Daoy (cell line): ENCODE results near the gene RAVER1. TPM values are rescaled to one million over a fixed set of nuclear protein-coding genes. Genes with fewer than 3 reads are reported as not detected.

Source experiments
- DNase-seq: peaks from one replicate; pipeline ENCODE4 v3.0.0-alpha.2; 2015; ENCODE audit warnings: low read depth
- total RNA-seq: library from RNA; depleted of rRNA; stranded (reverse); fragments of >200 nt; shearing (Covaris generic); gene quantifications from 2 replicates; pipeline ENCODE4 v1.2.3, GENCODE V29; 2014; rRNA removed

Gene RAVER1
- total RNA-seq, 1 experiment from 2014 or later, result 26.2 TPM

DNA sequence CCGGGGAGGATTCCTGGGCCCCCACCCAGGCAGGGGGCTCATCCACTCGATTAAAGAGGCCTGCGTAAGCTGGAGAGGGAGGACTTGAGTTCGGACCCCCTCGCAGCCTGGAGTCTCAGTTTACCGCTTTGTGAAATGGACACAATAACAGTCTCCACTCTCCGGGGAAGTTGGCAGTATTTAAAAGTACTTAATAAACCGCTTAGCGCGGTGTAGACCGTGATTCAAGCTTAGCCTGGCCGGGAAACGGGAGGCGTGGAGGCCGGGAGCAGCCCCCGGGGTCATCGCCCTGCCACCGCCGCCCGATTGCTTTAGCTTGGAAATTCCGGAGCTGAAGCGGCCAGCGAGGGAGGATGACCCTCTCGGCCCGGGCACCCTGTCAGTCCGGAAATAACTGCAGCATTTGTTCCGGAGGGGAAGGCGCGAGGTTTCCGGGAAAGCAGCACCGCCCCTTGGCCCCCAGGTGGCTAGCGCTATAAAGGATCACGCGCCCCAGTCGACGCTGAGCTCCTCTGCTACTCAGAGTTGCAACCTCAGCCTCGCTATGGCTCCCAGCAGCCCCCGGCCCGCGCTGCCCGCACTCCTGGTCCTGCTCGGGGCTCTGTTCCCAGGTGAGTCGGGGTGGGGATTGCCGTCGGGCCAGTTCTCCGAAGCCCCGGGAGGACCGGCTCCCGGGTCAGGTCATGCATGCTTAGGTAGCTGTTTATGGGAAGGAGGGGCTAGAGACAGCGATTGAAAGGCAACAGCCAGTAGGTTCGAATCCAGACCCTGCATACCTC lies 62.5 kb downstream of the RAVER1 start, which contains the start of gene ICAM1:
Gene ICAM1, plus strand, starts transcription at position 505 of the 779 bp plus-strand sequence. Its CDS starts 40 bp downstream, at position 545.
- DNase-seq, result peak; percentile 89

DNA sequence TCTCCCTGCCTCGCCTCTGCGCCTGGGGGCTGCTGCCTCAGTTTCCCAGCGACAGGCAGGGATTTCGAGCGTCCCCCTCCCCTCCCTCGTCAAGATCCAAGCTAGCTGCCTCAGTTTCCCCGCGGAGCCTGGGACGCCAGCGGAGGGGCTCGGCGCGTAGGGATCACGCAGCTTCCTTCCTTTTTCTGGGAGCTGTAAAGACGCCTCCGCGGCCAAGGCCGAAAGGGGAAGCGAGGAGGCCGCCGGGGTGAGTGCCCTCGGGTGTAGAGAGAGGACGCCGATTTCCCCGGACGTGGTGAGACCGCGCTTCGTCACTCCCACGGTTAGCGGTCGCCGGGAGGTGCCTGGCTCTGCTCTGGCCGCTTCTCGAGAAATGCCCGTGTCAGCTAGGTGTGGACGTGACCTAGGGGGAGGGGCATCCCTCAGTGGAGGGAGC lies 63.1 kb downstream of the RAVER1 start:
- peak; percentile 53 for DNase-seq

DNA sequence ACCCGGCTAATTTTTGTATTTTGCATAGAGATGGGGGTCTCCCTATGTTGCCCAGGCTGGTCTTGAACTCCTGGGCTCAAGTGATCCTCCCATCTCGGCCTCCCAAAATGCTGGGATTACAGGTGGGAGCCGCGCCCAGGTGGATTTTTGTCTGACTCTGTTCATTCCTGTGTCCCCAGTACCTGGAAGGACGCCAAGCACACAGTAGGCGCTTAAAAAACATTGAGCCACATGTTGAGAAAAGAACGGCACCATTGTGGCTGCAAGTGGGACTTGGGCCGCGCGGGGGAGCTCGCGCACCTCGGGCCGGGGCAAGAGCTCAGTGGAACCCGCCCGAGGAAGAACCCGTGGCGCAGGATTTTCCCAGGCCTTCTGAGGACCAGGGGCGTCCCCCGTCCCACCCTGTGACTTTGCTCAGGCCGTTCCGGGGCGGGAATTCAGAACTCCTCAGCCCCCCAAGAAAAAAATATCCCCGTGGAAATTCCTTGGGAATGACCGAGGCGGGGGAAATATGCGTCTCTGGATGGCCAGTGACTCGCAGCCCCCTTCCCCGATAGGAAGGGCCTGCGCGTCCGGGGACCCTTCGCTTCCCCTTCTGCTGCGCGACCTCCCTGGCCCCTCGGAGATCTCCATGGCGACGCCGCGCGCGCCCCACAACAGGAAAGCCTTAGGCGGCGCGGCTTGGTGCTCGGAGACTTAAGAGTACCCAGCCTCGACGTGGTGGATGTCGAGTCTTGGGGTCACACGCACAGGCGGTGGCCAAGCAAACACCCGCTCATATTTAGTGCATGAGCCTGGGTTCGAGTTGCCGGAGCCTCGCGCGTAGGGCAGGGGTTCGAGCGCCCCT lies 63.8 kb downstream of the RAVER1 start:
- DNase-seq, result peak; percentile 87

DNA sequence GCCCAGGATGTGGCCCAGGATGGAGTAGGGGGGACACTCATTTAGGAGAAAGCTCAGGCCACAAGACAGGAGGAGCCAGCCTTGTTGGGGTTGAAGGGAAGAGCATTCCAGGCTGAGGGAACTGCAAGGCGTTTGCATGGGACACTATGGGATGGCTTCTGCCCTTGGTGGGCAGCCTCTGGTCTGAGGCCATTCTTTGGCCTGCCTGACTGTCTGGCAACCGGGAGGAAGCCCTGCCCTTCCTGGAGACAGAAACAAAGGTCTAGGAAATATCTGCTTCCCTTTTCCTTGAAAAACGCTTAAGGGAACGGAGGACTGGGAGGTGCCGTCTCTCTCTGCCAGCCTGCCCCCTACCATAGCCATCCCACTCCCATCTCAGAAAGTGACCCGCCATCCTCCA lies 65.3 kb downstream of the RAVER1 start:
- no peak for DNase-seq

DNA sequence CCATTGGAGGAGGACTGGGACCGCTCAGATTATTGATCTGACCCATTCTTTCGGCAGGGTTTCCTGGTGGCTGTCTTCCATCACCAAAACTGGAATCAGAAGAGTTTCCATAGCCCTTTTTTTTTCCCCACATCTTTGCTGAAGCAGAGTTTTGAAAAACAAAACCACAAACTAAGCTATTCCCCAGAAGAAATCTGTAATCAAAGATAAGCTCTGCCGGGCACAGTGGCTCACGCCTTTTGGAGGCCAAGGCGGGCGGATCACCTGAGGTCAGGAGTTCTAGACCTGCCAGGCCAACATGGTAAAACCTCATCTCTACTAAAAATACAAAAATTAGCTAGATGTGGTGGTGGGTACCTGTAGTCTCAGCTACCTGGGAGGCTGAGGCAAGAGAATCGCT lies 66.6 kb downstream of the RAVER1 start:
- DNase-seq, result no peak

Other genes with a start within 250 kb of the RAVER1 start
- gene SHFL, start 247.2 kb downstream of the RAVER1 start, total RNA-seq, result 11.1 and 11.4 TPM in 2 replicates
- gene ANGPTL6, start 230.9 kb downstream of the RAVER1 start, total RNA-seq, result 0.69 TPM in 1 of 2 replicates, not detected in the other
- gene PPAN, start 227.2 kb downstream of the RAVER1 start, total RNA-seq, result 55.3 and 68.6 TPM in 2 replicates
- 3.4 and 3.6 TPM in 2 replicates for gene P2RY11, start 221.8 kb downstream of the RAVER1 start, total RNA-seq
- 376 and 400 TPM in 2 replicates for gene EIF3G, start 213.6 kb downstream of the RAVER1 start, total RNA-seq
- gene DNMT1, start 138.6 kb downstream of the RAVER1 start, total RNA-seq, result 126 and 140 TPM in 2 replicates
- 3.5 and 3.7 TPM in 2 replicates for gene S1PR2, start 102.2 kb downstream of the RAVER1 start, total RNA-seq
- 107 and 125 TPM in 2 replicates for gene MRPL4, start 81.3 kb downstream of the RAVER1 start, total RNA-seq
- 85.8 and 86.7 TPM in 2 replicates for gene ICAM1, start 62.4 kb downstream of the RAVER1 start, total RNA-seq
- gene ICAM4, start 46.6 kb downstream of the RAVER1 start, total RNA-seq, result 0.63 TPM in 1 of 2 replicates, not detected in the other
- 0.54 and 2.2 TPM in 2 replicates for gene ICAM5, start 43.6 kb downstream of the RAVER1 start, total RNA-seq
- 0.39 and 2.2 TPM in 2 replicates for gene ZGLP1, start 23.7 kb downstream of the RAVER1 start, total RNA-seq
- 45.0 and 65.6 TPM in 2 replicates for gene FDX2, start 17.5 kb downstream of the RAVER1 start, total RNA-seq
- 1.4 and 5.4 TPM in 2 replicates for gene ICAM3, start 6.1 kb upstream of the RAVER1 start, total RNA-seq
- 39.2 and 46.6 TPM in 2 replicates for gene TYK2, start 47.0 kb upstream of the RAVER1 start, total RNA-seq
- 361 and 401 TPM in 2 replicates for gene CDC37, start 70.0 kb upstream of the RAVER1 start, total RNA-seq
- gene PDE4A, start 87.0 kb upstream of the RAVER1 start, total RNA-seq, result 0.69 and 2.3 TPM in 2 replicates
- gene KEAP1, start 169.8 kb upstream of the RAVER1 start, total RNA-seq, result 92.3 and 99.8 TPM in 2 replicates
- 0.24 and 2.2 TPM in 2 replicates for gene S1PR5, start 183.9 kb upstream of the RAVER1 start, total RNA-seq
- 18.1 and 51.4 TPM in 2 replicates for gene ATG4D, start 210.4 kb upstream of the RAVER1 start, total RNA-seq
- gene KRI1, start 232.5 kb upstream of the RAVER1 start, total RNA-seq, result 22.0 and 30.9 TPM in 2 replicates
- 3.0 and 9.9 TPM in 2 replicates for gene CDKN2D, start 235.4 kb upstream of the RAVER1 start, total RNA-seq